Suppressor macrophage treated with lipopolysaccharide for 4 hours (primary cell): Measurements from ENCODE around the gene HOXD13.

Experiments used
- DNase-seq: peaks from one replicate; pipeline ENCODE4 v3.0.0-alpha.2; 2020

The HOXD13 gene

GRCh38 chr2:176133389-176133788 is 40.9 kb downstream of the HOXD13 start:
- no peak for DNase-seq

DNA sequence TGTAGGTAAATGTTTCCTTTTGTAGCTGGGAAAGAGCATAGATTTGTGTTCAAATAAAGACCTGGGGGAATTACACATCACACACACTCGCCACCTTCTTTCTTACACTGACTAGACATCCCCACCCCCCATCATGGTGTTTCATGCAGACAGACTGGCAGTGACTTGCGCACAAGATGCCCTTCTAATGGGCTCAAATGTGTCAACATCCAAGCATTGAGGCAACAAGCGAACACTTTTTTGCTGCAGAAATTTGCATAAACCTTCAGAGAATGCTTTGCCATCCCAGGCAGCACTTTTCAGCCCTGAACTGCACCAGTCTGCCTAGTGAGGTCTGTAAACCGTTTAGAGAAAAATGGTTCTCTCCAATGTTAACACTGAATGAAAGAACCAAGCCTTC is 41.5 kb downstream of the HOXD13 start:
- DNase-seq: no peak

DNA sequence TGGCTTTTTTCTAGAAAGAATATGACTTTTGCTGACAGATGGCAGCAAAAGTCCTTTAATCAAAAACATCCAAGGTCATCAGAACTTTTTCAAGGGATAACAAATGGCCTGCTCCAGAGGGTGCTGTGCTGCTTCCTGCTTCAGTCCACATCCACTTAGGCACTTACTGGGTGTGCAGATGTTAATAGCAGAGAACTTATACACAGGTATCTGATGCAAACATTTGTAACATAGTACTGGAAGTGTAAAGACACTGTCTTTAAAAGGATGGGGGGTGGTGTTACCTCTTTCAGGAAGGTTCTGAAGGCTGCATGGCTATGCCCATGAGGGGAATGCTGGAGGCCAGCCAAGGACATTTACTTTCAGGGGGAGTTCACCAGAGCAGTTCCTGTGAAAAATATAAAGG is 42.5 kb downstream of the HOXD13 start:
- DNase-seq: no peak

DNA sequence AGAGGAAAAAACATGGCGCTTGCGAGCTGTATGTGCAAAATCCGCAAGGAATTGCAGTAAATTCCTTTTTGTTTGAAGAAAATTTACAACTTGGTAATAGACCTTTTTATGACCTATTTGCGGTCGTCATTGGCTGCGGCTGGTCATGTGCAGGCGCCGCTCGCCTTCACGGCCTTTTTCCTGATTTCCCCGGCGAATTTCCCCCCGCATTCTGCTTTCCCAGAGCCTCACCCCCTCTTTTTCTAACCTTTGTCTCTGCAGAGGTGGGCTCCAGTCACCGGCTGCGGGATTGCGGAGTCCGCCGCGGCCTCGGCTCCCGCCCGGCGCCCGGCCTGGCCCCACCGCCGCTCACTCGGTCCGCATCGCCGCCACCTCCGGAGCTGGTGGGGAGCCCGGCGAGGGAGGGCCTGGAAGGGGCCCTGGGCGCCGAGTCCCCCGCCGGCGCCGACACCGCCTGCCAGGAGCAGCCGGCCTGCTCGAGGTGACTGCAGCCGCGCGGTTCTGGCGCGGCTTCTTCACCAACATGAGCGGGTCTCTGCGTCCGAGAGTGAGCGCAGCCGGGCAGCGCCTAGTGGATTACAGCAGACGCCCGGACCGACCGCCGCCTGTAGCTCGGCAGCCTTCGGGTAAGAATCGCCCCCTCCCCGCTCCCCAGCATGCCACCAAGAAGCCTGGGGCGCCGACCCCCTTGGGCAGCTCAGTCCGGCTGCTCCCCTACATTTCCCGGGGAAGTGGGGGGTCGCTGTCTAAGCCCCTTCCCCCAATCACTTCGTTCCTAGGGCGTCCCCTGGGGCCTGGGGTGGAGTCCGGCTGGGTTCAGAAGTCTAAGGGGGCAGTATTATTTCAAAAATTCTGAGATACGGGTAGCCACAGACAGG is 44.1 kb downstream of the HOXD13 start:
- DNase-seq: no peak

GRCh38 chr2:176137252-176137580 is 44.7 kb downstream of the HOXD13 start:
- no peak for DNase-seq

GRCh38 chr2:176137906-176138305 is 45.4 kb downstream of the HOXD13 start:
- DNase-seq: no peak

- DNase-seq: no peak
Observed at GRCh38 chr2:176138526-176138922, 46.0 kb downstream of the HOXD13 start.

GRCh38 chr2:176138923-176139660 is 46.6 kb downstream of the HOXD13 start:
- DNase-seq: no peak

- no peak for DNase-seq
Observed at GRCh38 chr2:176139661-176140512, 47.4 kb downstream of the HOXD13 start.

DNA sequence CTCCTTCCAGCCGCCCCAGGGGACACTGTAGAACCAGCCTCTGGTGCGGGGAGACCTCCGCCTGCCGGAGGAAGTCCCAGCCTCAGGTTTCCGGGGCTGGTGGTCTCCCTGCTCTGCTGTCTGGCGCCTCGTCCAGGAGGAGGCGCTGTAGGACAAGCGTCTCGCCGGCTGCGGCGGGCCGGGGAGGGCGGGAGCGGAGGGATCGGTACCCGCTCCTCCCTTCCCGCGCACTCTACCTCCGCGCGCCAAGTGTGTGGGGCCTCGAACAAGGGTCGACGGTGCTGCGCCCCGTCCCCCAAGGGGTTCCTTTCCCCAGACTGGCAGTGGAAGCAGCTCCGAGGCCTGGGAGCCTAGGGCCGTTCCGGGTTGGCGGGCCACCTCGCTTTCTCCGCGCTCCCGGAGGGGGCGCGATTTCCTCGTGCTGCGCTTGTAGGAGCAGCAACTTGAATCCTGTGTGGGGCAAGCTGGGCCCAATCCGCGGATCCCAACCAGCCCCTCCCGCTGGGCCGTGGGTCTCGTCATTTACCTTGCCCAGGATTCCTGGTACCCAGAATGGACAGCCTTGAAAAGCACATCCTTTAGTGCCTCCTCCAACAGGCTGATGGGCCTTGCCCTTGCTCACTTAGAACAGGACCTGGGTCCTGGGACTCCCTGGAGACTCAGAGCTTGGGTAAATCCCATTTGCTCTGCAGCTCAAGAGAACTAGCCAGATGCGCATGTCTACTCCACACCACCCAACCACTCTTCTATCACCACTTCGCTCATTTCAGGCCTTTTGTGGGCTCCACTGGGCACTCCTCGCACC is 48.2 kb downstream of the HOXD13 start:
- DNase-seq: peak; percentile 66

- DNase-seq: no peak
Observed at GRCh38 chr2:176142281-176142680, 49.8 kb downstream of the HOXD13 start.
